ENCODE results near the gene LRFN2. TPM values are rescaled to one million over a fixed set of nuclear protein-coding genes. Genes with fewer than 3 reads are reported as not detected.

The LRFN2 gene
- total RNA-seq, 2 donors from 2014 or later: 0.20 TPM; not detected in 1

DNA sequence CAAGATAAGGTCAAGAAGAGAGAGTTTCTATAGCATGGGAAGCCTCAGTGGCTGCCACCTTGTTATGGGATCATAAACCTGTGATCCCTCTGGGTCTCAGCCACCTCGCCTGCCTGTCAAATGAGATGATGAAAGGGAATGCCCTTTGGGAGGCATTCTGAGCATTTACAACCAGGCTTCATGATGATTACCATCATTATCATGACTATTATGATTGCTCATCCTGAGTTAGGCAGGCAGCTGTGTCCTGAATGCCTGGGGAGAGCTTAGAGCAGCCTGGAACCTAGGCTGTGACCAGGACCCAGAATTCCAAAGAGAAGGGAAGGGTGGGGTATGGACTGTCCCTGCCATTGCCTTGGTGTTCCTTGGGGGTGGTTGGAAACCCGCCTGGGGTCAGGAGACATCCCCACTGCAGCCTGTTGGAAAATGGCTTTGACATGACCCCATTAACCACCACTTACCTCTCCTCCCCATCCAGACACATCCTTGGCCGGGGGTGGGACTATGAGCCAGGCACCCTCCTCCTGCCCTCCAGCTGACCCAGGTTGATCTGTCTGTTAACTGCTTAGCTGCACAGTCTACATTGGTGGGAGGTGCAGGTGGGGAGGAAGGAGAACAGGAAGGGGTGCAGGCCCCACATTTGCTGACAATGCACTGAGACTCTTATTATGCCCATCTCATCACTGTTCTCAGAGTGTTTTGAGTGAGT lies 51.9 kb downstream of the LRFN2 start:
- DNase-seq (no peak), ATAC-seq (no peak)
- H3K4me1 Mint-ChIP-seq: peaks cover 6% of the 10 kb centered on the region
- no peak overlapping the region for H3K27ac Mint-ChIP-seq
- H3K9me3 ChIP-seq (ENCODE audit: control insufficient read depth, low read length, poor library complexity, severe bottlenecking): no peaks in the 10 kb centered on the region
- peaks cover 2% of the 10 kb centered on the region for H3K36me3 Mint-ChIP-seq (ENCODE audit: low read depth)
- no peak overlapping the region for H3K4me3 Mint-ChIP-seq
- H3K27me3 Mint-ChIP-seq: peaks cover 37% of the 10 kb centered on the region

DNA sequence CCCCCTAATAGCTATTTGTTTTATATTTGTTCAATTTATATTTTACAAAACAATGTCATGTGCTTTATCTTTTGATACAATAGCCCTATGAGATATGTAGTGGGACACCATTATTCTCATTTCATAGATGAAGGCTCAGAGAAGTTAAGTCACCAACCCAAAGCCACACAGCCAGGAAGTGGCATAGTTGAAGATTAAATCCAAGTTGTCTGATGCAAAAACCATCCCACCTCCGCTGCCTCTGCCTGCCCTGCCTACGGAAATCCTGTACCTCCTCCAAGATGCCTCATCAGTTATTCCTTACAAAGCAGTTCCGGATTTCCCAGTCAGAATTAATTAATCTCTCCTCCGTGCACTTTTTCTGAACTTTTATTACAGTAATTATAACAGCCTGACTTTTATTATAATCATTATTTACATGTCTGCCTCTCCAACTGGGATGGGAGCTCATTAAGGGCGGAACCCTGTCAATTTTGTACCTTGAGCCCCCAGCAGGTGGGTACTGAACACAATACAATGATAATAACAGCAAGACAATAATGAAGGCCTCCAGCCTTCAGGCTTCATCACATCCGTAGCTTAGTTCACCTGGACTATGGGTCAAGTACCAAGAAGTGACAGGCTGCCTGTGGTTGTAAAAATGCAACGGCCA lies 54.7 kb downstream of the LRFN2 start:
- DNase-seq: no peak
- no peak for ATAC-seq
- H3K4me3 Mint-ChIP-seq: no peak overlapping the region
- H3K4me1 Mint-ChIP-seq: peaks cover 6% of the 10 kb centered on the region
- no peaks in the 10 kb centered on the region for H3K9me3 ChIP-seq (ENCODE audit: control insufficient read depth, low read length, poor library complexity, severe bottlenecking)
- peaks cover 29% of the 10 kb centered on the region for H3K27me3 Mint-ChIP-seq
- no peak overlapping the region for H3K27ac Mint-ChIP-seq
- peaks cover 2% of the 10 kb centered on the region for H3K36me3 Mint-ChIP-seq (ENCODE audit: low read depth)

DNA sequence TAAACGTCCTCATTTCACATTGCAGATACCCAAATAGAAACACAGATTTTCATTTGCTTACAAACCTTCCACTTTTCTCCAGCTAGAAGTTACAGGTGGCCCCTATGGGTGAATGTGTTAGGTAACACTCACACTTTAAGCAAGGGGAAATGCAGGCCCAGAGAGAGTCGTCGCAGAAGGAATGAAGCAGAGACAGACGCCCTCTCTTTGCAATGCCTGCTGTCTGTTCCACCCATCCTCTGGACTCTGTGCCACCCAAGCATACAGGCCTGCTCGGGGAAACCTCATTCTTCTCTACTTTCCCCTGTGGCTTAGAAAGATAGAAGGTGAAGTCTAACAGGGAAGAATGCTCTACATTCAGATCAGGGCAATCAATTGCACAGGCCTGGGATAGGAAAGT lies 57.2 kb downstream of the LRFN2 start:
- H3K9me3 ChIP-seq (ENCODE audit: control insufficient read depth, low read length, poor library complexity, severe bottlenecking): no peaks in the 10 kb centered on the region
- ATAC-seq: no peak

DNA sequence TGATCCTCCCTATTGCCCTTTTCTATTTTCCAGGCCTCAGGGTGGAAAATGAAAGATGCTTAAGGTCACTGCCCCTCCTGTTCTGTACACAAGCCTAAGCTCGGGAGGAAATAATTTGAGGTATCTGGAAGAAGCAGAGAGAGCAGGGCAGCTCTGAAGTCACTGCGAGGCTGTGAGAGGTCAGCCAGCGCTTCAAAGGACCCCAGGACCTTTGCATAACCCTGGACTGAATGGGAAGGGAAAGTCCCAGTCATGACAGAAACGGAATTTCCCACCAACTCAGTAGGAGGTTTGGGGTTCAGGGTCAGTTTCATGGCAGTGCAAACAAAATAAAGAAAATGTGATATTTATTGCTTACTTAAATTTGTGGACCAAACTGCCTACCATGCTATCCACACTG lies 58.1 kb downstream of the LRFN2 start:
- H3K9me3 ChIP-seq (ENCODE audit: control insufficient read depth, low read length, poor library complexity, severe bottlenecking): no peaks in the 10 kb centered on the region
- peaks cover 23% of the 10 kb centered on the region for H3K27me3 Mint-ChIP-seq
- no peak overlapping the region for H3K27ac Mint-ChIP-seq
- DNase-seq: no peak
- H3K36me3 Mint-ChIP-seq (ENCODE audit: low read depth): no peaks in the 10 kb centered on the region
- peaks cover 6% of the 10 kb centered on the region for H3K4me1 Mint-ChIP-seq
- no peak overlapping the region for H3K4me3 Mint-ChIP-seq
- ATAC-seq: no peak

More for the DNA sequence above, 57.2 kb downstream of the LRFN2 start:
- Mint-ChIP-seq H3K36me3 (ENCODE audit: low read depth) (no peaks in the 10 kb centered on the region), H3K27me3 (peaks cover 27% of the 10 kb centered on the region), H3K27ac (no peak overlapping the region), H3K4me1 (peaks cover 6% of the 10 kb centered on the region), H3K4me3 (no peak overlapping the region)
- DNase-seq: no peak

DNA sequence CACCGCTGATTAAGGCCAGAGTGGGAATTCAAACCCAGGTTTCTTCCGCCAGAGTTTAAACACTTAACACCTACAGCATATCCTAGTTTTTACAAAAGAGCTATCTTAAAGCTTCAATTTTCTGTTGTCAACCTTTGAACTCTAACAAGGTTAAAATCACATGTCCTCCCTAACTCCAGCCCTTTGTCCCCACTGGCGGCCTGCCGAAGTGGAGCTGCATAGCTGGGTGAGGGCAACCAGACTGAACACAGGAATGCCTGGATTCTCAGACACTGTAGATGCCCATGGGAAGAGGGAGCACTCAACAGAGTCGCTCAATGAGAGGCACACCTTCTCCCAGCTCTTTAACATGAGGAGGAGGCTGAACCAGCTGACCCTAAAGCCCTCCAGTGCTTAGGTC lies 59.1 kb downstream of the LRFN2 start:
- ATAC-seq: no peak
- DNase-seq: no peak
- H3K36me3 Mint-ChIP-seq (ENCODE audit: low read depth): no peaks in the 10 kb centered on the region

DNA sequence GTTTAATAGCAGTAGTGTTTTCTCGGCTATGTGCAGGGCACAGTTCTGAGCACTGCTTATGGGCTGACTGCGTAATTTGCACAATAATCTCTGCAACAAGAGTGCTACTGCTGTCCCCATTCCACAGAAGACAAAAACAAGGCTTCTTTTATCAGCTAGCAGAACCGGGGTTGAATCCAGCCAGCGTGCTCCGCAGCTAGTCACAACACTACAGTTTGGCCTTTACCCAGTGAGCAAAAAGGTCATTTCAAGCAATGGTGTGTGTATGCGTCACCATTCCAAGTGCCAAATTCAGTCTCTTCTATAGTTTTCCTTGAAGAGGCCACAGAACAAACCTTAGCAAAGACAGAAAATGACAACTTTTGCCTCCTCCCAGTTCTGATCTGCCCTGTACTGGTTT lies 61.1 kb downstream of the LRFN2 start:
- Mint-ChIP-seq H3K4me1 (peaks cover 9% of the 10 kb centered on the region), H3K36me3 (ENCODE audit: low read depth) (no peaks in the 10 kb centered on the region), H3K27ac (no peak overlapping the region), H3K27me3 (peaks cover 9% of the 10 kb centered on the region), H3K4me3 (no peak overlapping the region)
- no peaks in the 10 kb centered on the region for H3K9me3 ChIP-seq (ENCODE audit: control insufficient read depth, low read length, poor library complexity, severe bottlenecking)
- DNase-seq (no peak), ATAC-seq (no peak)

More for the DNA sequence above, 59.1 kb downstream of the LRFN2 start:
- no peaks in the 10 kb centered on the region for H3K9me3 ChIP-seq (ENCODE audit: control insufficient read depth, low read length, poor library complexity, severe bottlenecking)
- H3K4me1 Mint-ChIP-seq: peaks cover 6% of the 10 kb centered on the region
- peaks cover 16% of the 10 kb centered on the region for H3K27me3 Mint-ChIP-seq
- H3K27ac Mint-ChIP-seq: no peak overlapping the region
- H3K4me3 Mint-ChIP-seq: no peak overlapping the region

DNA sequence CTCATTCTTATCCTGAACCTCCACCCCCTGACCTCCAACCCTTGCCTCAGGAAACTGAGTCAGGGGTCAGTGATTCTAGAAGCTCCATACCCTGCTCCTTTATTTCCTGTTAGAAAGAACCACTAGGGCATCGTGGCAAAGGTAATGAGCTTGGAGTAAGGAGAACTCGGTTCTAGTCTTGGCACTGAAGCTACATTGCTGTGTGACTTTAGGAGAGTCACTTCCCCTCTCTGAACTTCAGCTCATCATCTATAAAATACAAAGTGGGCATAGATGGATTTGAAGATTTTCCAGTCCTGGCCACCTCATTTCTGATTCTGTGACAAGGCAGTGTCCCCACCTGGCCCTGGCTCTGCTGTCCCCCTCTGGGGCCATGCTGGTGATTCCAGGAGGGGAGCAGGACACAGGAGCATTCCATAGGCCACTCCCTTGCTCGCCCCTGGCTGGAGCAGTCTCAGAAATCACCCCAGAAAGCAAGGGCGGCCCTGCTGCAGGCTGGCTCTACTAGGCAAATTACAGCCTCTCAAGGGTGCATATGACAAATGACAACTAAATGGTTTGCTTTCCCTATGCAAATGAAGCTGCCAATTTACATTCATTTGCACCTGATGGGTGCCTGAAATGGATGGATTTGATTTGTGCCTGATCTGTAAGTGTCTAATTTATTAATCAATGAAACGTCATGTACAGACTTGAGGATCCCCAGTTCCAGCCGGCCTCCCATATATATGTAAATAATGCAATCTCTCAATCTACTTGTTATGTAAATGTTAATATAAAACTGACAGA lies 62.2 kb downstream of the LRFN2 start:
- no peaks in the 10 kb centered on the region for H3K36me3 Mint-ChIP-seq (ENCODE audit: low read depth)
- ATAC-seq (no peak), DNase-seq (no peak)
- peaks cover 10% of the 10 kb centered on the region for H3K27me3 Mint-ChIP-seq
- no peak overlapping the region for H3K27ac Mint-ChIP-seq
- H3K9me3 ChIP-seq (ENCODE audit: control insufficient read depth, low read length, poor library complexity, severe bottlenecking): no peaks in the 10 kb centered on the region
- H3K4me1 Mint-ChIP-seq: peaks cover 6% of the 10 kb centered on the region
- H3K4me3 Mint-ChIP-seq: no peak overlapping the region

DNA sequence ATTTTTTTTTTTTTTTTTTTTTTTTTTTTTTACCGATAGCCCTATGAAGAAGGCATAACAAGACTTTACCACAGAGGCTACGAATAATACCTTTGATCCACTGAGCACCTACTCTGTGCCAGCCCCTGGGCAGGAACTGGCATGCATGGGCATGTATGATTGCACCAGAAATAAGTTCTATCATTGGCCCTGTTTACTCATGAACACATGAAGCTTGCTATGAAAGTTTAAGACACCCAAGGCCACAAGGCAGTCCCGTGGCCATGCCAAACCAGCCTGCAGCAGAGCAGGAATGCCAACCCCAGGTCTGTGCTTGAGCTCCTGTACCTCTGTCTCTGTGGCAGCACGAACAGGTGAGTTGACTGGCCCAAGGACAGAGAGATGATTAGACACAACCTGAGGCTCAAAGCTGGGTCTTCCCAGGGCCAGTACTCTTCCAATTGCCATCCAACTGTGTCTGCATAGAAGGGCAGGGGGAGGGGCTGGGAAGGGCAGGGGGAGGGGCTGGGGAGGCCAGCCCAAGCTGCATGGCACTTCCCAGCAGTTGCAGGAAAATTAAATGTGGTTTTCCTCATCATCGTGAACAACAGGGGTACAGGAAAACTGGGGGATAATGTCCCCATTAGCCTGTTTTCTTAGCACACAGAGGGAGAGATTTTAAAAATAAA lies 63.5 kb downstream of the LRFN2 start:
- DNase-seq (no peak), ATAC-seq (no peak)
- peaks cover 14% of the 10 kb centered on the region for H3K27me3 Mint-ChIP-seq
- no peaks in the 10 kb centered on the region for H3K36me3 Mint-ChIP-seq (ENCODE audit: low read depth)
- no peak overlapping the region for H3K4me3 Mint-ChIP-seq
- no peaks in the 10 kb centered on the region for H3K9me3 ChIP-seq (ENCODE audit: control insufficient read depth, low read length, poor library complexity, severe bottlenecking)
- no peak overlapping the region for H3K27ac Mint-ChIP-seq
- peaks cover 6% of the 10 kb centered on the region for H3K4me1 Mint-ChIP-seq

DNA sequence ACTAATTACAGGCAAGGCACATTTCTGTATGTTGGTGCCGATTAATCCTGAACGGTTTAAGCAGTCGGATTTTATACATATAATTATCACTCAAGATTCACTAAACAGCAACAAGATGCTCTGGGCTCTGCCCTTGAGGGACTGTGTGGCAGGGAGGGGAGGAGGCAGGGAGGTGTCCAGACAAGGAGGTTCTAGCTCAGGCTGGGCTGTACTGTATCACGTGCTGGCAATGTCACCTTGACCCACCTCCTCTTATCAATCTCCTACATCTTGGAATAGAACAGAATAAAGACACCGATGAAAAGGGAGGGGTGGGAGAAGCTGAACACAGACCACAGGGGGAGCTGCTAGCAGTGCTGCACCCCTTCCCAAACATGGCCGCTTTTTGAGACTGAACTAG lies 65.7 kb downstream of the LRFN2 start:
- H3K27ac Mint-ChIP-seq: no peak overlapping the region
- peaks cover 27% of the 10 kb centered on the region for H3K27me3 Mint-ChIP-seq

DNA sequence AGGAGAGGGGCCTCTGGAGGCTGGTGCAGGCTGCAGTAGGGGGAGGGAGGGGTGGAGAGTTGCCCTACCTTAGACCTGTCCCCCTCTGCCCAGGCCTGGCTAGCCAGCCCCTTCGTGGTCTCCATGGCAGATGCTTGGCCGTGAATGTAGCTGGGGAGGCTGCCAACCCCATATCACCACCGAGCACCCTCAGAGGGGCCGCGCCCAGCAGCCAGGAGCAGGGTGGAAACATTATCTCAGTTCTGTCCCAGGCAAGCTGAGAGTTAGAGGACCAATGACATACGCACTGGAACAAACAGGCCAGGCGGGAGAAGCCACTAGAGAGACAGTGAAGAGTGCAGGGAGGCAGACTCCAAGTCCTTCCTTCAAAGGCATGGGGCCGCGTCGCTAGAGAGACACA lies 66.5 kb downstream of the LRFN2 start:
- ATAC-seq (no peak), DNase-seq (no peak)
- no peaks in the 10 kb centered on the region for H3K9me3 ChIP-seq (ENCODE audit: control insufficient read depth, low read length, poor library complexity, severe bottlenecking)
- peaks cover 6% of the 10 kb centered on the region for H3K4me1 Mint-ChIP-seq
- H3K36me3 Mint-ChIP-seq (ENCODE audit: low read depth): no peaks in the 10 kb centered on the region
- H3K27ac Mint-ChIP-seq: no peak overlapping the region
- no peak overlapping the region for H3K4me3 Mint-ChIP-seq
- peaks cover 33% of the 10 kb centered on the region for H3K27me3 Mint-ChIP-seq

More for the DNA sequence above, 65.7 kb downstream of the LRFN2 start:
- ATAC-seq: no peak
- Mint-ChIP-seq H3K4me1 (peaks cover 6% of the 10 kb centered on the region), H3K36me3 (ENCODE audit: low read depth) (no peaks in the 10 kb centered on the region), H3K4me3 (no peak overlapping the region)
- no peaks in the 10 kb centered on the region for H3K9me3 ChIP-seq (ENCODE audit: control insufficient read depth, low read length, poor library complexity, severe bottlenecking)
- no peak for DNase-seq

DNA sequence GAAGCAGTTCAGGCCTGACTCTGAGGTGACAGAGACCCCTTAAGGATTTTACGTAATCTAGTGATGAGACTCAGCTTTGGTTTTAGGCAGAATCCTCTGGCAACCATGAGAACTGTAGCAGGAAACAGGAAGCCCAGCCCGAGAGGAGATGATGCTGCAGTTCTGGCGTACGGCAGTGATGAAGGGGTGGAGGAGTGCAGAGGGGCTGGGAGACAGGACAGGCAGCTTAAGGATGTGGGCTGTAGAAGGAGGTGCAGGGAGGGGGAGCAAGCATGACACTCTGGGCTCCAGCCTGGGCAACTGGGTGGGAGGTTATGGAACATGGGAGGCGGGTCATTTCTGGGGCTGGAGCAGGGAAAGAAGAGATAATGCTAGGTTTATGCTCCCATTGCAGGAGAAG lies 67.1 kb downstream of the LRFN2 start:
- ATAC-seq: no peak

DNA sequence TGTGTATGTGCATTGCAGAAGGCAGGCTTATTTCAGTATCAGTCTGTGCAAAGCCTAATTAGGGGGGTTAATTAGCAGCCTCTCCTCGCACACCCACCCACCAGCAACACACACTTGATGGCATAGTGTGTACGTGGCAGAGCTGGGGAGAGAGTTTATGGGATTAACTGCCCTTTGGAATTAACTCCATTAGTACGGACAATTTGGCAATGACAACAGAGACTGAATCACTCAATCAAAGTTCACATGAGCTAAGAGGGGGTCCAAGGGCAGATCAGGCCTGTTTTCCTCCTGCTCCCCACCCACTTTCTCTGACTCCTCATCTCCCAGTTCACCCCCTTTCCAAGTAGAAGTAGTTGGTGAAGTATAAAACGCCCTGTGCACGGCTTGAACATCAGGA lies 69.5 kb downstream of the LRFN2 start:
- no peaks in the 10 kb centered on the region for H3K9me3 ChIP-seq (ENCODE audit: control insufficient read depth, low read length, poor library complexity, severe bottlenecking)
- H3K4me3 Mint-ChIP-seq: no peak overlapping the region
- ATAC-seq: no peak
- DNase-seq: no peak
- H3K36me3 Mint-ChIP-seq (ENCODE audit: low read depth): no peaks in the 10 kb centered on the region
- peaks cover 37% of the 10 kb centered on the region for H3K27me3 Mint-ChIP-seq
- no peak overlapping the region for H3K27ac Mint-ChIP-seq
- peaks cover 4% of the 10 kb centered on the region for H3K4me1 Mint-ChIP-seq

More for the DNA sequence above, 67.1 kb downstream of the LRFN2 start:
- Mint-ChIP-seq H3K4me3 (no peak overlapping the region), H3K4me1 (peaks cover 6% of the 10 kb centered on the region), H3K27me3 (peaks cover 33% of the 10 kb centered on the region), H3K27ac (no peak overlapping the region), H3K36me3 (ENCODE audit: low read depth) (no peaks in the 10 kb centered on the region)
- no peaks in the 10 kb centered on the region for H3K9me3 ChIP-seq (ENCODE audit: control insufficient read depth, low read length, poor library complexity, severe bottlenecking)
- DNase-seq: no peak

DNA sequence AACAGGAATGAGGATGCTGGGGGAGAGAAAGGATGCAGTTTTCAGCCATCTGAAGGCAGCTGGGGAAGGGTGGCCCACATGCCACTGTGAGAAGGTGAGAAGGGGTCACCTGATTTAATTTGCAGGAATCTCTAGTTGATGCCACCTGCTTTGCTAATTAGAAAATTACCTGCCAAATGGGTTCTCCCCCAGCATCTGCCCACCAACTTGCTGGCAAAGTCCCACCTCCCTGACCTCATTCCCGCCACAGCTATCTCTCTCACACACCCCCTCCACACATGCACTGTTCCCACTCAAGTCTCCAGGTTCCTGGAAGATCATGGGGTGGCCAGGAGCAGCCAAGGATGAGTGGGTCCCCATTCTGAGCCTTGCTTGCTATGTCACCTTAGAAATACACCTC lies 70.7 kb downstream of the LRFN2 start:
- DNase-seq (no peak), ATAC-seq (no peak)
- H3K36me3 Mint-ChIP-seq (ENCODE audit: low read depth): no peaks in the 10 kb centered on the region
- H3K27ac Mint-ChIP-seq: no peak overlapping the region
- peaks cover 3% of the 10 kb centered on the region for H3K4me1 Mint-ChIP-seq
- H3K27me3 Mint-ChIP-seq: peaks cover 37% of the 10 kb centered on the region
- H3K4me3 Mint-ChIP-seq: no peak overlapping the region
- H3K9me3 ChIP-seq (ENCODE audit: control insufficient read depth, low read length, poor library complexity, severe bottlenecking): no peaks in the 10 kb centered on the region

Measured in T-helper 17 cell (primary cell).